ENCODE data around the gene WWOX. TPM values are rescaled to one million over a fixed set of nuclear protein-coding genes. Genes with fewer than 3 reads are reported as not detected.

WWOX gene
- total and polyA plus RNA-seq, 2 of the 13 experiments (the other 11 are each of a cell fraction or from before 2014, with no cell fraction given) = 9.1 to 37.4 TPM

DNA sequence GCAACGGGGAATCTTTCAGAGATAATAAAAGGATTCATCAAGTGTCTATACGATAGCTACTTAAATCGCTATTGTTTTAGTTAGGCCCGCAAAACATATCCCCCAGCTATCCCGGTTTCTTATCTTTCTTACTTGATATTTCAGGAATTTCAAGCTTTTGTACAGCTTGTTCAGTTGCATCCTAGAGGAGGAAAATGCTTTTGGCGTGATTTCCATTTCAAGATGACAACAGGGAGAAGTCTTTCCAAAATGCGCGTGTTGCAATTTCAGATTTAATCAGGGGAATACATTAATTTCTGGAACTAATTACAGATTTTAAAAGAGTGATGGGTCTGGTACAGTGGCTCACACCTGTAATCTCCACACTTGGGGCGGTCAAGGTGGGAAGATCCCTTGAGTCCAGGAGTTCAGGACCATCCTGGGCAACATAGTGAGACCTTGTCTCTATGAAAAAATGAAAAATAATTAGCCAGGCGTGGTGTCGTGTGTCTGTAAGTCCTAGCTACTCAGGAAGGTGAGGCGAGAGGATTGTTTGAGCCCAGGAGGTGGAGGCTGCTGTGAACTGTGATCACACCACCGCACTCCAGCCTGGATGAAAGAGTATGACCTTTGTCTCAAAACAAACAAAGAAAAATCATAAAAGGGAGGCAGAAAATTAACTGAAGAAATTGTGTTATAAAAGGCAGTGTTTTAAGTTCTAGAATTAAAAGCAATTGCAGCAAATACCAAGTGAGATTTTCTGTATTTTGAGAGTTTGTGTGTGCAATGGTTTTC is 954.9 kb downstream of the WWOX start (continued):
- TF ChIP-seq, protein P1, sequence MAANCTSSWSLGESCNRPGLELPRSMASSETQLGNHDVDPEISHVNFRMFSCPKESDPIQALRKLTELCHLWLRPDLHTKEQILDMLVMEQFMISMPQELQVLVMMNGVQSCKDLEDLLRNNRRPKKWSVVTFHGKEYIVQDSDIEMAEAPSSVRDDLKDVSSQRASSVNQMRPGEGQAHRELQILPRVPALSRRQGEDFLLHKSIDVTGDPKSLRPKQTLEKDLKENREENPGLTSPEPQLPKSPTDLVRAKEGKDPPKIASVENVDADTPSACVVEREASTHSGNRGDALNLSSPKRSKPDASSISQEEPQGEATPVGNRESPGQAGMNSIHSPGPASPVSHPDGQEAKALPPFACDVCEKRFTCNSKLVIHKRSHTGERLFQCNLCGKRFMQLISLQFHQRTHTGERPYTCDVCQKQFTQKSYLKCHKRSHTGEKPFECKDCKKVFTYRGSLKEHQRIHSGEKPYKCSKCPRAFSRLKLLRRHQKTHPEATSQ (CRISPR knock-in tag; IDR thresholded peaks at IDR 0.05; ENCODE audit: borderline replicate concordance) = no peak
- TF ChIP-seq ATRX (CRISPR knock-in tag; IDR thresholded peaks at IDR 0.05; ENCODE audit: borderline replicate concordance) = no peak
- TF ChIP-seq CEBPB (IDR thresholded peaks at IDR 0.05; ENCODE audit: borderline replicate concordance, low read depth, low read length) = no peak
- TF ChIP-seq ZNF205 (CRISPR knock-in tag; IDR thresholded peaks at IDR 0.05) = no peak
- peak; percentile 36; the same call in 1 of the 2 replicates for TF ChIP-seq FOXA3 (CRISPR knock-in tag; IDR thresholded peaks at IDR 0.05)

DNA sequence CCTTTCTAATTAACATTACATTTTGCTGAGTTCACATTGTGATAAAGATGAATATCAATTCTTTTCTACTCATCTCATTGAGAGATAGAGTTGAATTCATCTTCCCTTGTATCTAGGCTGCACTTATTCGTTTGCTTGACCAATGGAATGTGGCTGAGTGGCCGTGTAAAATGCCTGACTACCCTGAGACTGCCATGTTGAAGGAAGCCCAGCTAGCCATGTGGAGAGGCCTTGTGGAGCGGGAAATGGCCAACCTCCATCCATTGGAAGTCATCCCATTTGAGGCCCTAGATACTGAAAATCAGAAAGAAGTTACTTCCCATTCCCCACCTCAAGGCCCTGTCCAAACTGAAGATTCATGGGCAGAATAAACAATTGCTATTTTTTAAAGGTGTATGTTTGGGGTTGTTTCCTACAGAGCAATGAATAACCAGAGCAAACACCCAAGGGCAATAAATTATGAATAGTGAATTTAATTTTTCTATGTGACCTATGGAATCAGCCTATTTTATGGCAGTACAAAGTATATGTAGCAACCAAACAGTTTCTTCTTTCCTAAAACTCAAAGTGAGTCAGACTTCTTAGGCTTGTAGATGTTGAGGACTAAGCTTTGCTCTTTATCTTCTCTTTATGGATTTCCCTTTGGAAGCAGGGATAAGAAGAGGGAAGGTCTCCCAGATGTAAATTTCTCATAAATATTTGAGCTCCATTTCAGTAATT is 956.0 kb downstream of the WWOX start:
- no TSS peak for BruUV-seq (replicated peaks)
- Histone ChIP-seq H2AFZ (ENCODE audit: low read length) (no peak overlapping the region), H3K79me2 (ENCODE audit: insufficient read depth, low read length) (no peaks in the 10 kb centered on the region), H4K20me1 (ENCODE audit: insufficient read depth, low read length) (no peaks in the 10 kb centered on the region), H3K4me1 (ENCODE audit: insufficient read depth, low read length) (peaks cover 16% of the 10 kb centered on the region), H3K4me3 (replicated peaks in 1 of 3; ENCODE audit: insufficient read depth in 1 of 3, low read depth in 2 of 3, low read length in 3 of 3) (no peak overlapping the region), H3K9ac (ENCODE audit: insufficient read depth, low read depth, low read length) (no peak overlapping the region), H3K27me3 (ENCODE audit: control insufficient read depth in 1 of 2, insufficient read depth in 2 of 2, low read length in 2 of 2) (no peaks in the 10 kb centered on the region), H3K36me3 (replicated peaks in 1 of 2; ENCODE audit: control insufficient read depth in 1 of 2, insufficient read depth in 2 of 2, low read length in 2 of 2) (no peaks in the 10 kb centered on the region), H3K4me2 (ENCODE audit: low read depth, low read length) (no peak overlapping the region), H3K27ac (ENCODE audit: extremely low read length, insufficient read depth, low read length) (no peak overlapping the region), H3K9me3 (ENCODE audit: low read length) (0 out of 2 replicates have a peak, but pooled peaks cover 5% of the 10 kb centered on the region)
- no peak for ATAC-seq
- intact Hi-C loops (cut with micrococcal nuclease; ENCODE audit: unreplicated experiment) (no loop called here), in situ Hi-C loops (cut with HindIII; ENCODE audit: extremely low pct_ligation_motif_present, low pct_unique_long_range_greater_than_20kb) (no loop called here)
- WGBS (ENCODE audit: low lambda C conversion rate) = 22% methylated on average over 3 of the region's 3 CpGs
- DNase-seq (ENCODE audit: low spot score) = no peak
- CTCF ChIA-PET (ENCODE audit: low intra/inter-chr PET ratio, low total read pairs) = no interaction called here
- POLR2A ChIA-PET = no interaction called here
- no peak for FAIRE-seq
- TF ChIP-seq, protein P2, sequence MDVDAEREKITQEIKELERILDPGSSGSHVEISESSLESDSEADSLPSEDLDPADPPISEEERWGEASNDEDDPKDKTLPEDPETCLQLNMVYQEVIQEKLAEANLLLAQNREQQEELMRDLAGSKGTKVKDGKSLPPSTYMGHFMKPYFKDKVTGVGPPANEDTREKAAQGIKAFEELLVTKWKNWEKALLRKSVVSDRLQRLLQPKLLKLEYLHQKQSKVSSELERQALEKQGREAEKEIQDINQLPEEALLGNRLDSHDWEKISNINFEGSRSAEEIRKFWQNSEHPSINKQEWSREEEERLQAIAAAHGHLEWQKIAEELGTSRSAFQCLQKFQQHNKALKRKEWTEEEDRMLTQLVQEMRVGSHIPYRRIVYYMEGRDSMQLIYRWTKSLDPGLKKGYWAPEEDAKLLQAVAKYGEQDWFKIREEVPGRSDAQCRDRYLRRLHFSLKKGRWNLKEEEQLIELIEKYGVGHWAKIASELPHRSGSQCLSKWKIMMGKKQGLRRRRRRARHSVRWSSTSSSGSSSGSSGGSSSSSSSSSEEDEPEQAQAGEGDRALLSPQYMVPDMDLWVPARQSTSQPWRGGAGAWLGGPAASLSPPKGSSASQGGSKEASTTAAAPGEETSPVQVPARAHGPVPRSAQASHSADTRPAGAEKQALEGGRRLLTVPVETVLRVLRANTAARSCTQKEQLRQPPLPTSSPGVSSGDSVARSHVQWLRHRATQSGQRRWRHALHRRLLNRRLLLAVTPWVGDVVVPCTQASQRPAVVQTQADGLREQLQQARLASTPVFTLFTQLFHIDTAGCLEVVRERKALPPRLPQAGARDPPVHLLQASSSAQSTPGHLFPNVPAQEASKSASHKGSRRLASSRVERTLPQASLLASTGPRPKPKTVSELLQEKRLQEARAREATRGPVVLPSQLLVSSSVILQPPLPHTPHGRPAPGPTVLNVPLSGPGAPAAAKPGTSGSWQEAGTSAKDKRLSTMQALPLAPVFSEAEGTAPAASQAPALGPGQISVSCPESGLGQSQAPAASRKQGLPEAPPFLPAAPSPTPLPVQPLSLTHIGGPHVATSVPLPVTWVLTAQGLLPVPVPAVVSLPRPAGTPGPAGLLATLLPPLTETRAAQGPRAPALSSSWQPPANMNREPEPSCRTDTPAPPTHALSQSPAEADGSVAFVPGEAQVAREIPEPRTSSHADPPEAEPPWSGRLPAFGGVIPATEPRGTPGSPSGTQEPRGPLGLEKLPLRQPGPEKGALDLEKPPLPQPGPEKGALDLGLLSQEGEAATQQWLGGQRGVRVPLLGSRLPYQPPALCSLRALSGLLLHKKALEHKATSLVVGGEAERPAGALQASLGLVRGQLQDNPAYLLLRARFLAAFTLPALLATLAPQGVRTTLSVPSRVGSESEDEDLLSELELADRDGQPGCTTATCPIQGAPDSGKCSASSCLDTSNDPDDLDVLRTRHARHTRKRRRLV (CRISPR knock-in tag; IDR thresholded peaks at IDR 0.05) = no peak
- TF ChIP-seq ZNF256 (CRISPR knock-in tag; conservative IDR thresholded peaks at IDR 0.05) (no peak), IKZF4 (CRISPR knock-in tag; IDR thresholded peaks at IDR 0.05; ENCODE audit: borderline replicate concordance, low read depth, not compliant biosample characterization) (no peak)
- TF ChIP-seq, protein P3, sequence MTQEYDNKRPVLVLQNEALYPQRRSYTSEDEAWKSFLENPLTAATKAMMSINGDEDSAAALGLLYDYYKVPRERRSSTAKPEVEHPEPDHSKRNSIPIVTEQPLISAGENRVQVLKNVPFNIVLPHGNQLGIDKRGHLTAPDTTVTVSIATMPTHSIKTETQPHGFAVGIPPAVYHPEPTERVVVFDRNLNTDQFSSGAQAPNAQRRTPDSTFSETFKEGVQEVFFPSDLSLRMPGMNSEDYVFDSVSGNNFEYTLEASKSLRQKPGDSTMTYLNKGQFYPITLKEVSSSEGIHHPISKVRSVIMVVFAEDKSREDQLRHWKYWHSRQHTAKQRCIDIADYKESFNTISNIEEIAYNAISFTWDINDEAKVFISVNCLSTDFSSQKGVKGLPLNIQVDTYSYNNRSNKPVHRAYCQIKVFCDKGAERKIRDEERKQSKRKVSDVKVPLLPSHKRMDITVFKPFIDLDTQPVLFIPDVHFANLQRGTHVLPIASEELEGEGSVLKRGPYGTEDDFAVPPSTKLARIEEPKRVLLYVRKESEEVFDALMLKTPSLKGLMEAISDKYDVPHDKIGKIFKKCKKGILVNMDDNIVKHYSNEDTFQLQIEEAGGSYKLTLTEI (CRISPR knock-in tag; conservative IDR thresholded peaks at IDR 0.05) = no peak
